GM21360 (cell line): ENCODE measurements around the gene GCG.

Experiments used
- ATAC-seq: cut with Tn5 transposase; IDR thresholded peaks from one replicate; pipeline ENCODE4 v1.9.1; 2021; ENCODE audit warnings: mild to moderate bottlenecking, moderate library complexity; ENCODE audit not compliant: unreplicated experiment

GCG gene

DNA sequence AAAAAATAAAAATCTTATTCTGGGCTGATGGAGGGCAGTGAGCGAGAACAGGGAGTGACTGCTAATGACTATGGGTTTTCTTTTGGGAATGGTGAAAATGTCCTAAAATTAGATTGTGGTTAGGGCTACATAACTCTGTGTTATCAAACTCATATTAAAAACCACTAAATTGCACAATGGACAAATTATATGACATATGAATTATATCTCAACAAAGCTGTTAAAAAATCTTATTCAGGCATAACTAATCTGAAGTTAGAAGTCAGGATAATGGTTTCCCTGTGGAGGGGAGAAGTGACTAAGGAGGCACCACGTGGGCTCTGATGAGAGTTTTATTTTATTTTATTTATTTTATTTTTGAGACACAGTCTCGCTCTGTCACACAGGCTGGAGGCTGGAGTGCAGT, 45.9 kb downstream of the GCG start:
- no peak for ATAC-seq

DNA sequence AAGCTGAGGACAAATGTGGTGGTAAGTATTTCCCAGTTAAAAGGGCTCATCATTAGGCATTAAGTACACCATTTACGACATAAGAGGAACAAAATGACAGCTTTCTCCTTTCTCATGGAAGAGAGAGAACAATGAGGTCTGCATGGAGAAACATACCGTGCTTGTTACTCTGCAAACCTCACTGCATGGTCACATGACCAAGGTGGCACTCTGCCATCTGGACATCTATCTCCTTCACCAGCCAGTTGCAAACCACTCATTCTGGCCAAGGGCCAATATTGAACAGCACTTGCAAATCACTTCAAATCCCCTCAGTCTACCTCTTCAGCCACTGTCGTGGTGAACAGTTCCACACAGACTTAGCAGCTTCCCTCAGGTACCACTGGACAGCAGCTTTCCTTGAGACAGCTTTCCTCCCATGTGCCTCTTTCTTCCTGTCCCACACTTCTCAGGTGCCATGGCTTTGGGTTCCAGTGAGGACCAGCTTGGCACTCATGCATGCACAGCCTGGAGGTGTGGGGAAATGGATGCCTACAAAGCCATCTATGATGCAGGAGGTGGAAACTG, 48.5 kb downstream of the GCG start:
- ATAC-seq, result no peak

GRCh38 chr2:162100579-162100978, 51.5 kb downstream of the GCG start:
- no peak for ATAC-seq

- no peak for ATAC-seq
These were observed 52.2 kb downstream of the GCG start for GRCh38 chr2:162099836-162100235.
